HCT116 (cell line): ENCODE measurements around the gene SEC14L1. TPM values are rescaled to one million over a fixed set of nuclear protein-coding genes. Genes with fewer than 3 reads are reported as not detected.

Experiments
- ATAC-seq: fragments of 200-7000 bp; cut with Tn5 transposase; 2 replicates; pipeline ENCODE4 v1.9.1; 2020; ENCODE audit warnings: mild to moderate bottlenecking, moderate library complexity
- BruUV-seq: library from RNA; stranded (reverse); fragments of 400-500 nt; replicated peaks from 2 replicates; lab custom pipeline; 2021; lab: Mats Ljungman, UMichigan
- CTCF ChIA-PET: fragments of 300-600 bp; sonication (Branson Sonifier 250); formaldehyde crosslinking; loops from one replicate; lab custom pipeline; 2021; ENCODE audit warnings: antibody characterized with exemption; lab: Charles Lee
- POLR2A ChIA-PET: fragments of 300-600, 350-600 bp; sonication (Branson Sonifier 250); formaldehyde crosslinking; loops from one replicate; lab custom pipeline; 2021; ENCODE audit warnings: antibody characterized with exemption; lab: Charles Lee
- RAD21 ChIA-PET, 2 experiments: fragments of 300-600 bp; sonication (Branson Sonifier 250); formaldehyde crosslinking; loops; one replicate each; lab custom pipeline; 2023; ENCODE audit warnings: low total read pairs in 2 of 2; ENCODE audit not compliant: uncharacterized antibody in 2 of 2, unreplicated experiment in 2 of 2, low non-redundant PET in 1 of 2; lab: Charles Lee
- DNase-seq: peaks from one replicate; pipeline ENCODE4 v3.0.0-alpha.2; 2010; ENCODE audit warnings: low read depth, low spot score
- H2AFZ ChIP-seq: fragments of 200-600 bp; shearing (Covaris generic), sonication (generic); 2 replicates; pipeline ENCODE4 v1.6.1; 2017; ENCODE audit warnings: low read depth, mixed run types, mixed read lengths, antibody characterized with exemption, low read length; ENCODE audit not compliant: poor library complexity, severe bottlenecking
- H3K27ac ChIP-seq: 2 replicates; pipeline ENCODE4 v1.5.1; 2012; ENCODE audit warnings: low read depth, low read length
- H3K27me3 ChIP-seq: fragments of 200-600 bp; sonication (generic); 2 replicates; pipeline ENCODE4 v1.6.1; 2016; ENCODE audit warnings: mixed run types, low read length, mixed read lengths; ENCODE audit not compliant: insufficient read depth
- H3K36me3 ChIP-seq, 2 experiments: fragments of 200-500 bp in 1 of 2; fragments of 200-600 bp in 1 of 2; sonication (Bioruptor generic) in 1 of 2; sonication (generic) in 1 of 2; 2 replicates each; pipeline versions ENCODE4 v1.5.1 to v1.6.1; 2014 to 2016; ENCODE audit warnings: low read length in 2 of 2, inconsistent platforms in 1 of 2, mixed read lengths in 1 of 2, mixed run types in 1 of 2; ENCODE audit not compliant: insufficient read depth in 2 of 2, control insufficient read depth in 1 of 2
- H3K4me1 ChIP-seq, 2 experiments: fragments of 200-600 bp in 1 of 2; sonication (generic) in 1 of 2; 2 replicates each; pipeline versions ENCODE4 v1.5.1 to v1.6.1; 2012 to 2017; ENCODE audit warnings: low read length in 2 of 2, inconsistent platforms in 1 of 2, mild to moderate bottlenecking in 1 of 2, mixed read lengths in 1 of 2, mixed run types in 1 of 2, moderate library complexity in 1 of 2; ENCODE audit not compliant: insufficient read depth in 2 of 2, control insufficient read depth in 1 of 2
- H3K4me2 ChIP-seq: fragments of 200-600 bp; sonication (generic); 2 replicates; pipeline ENCODE4 v1.6.1; 2017; ENCODE audit warnings: mixed run types, low read length, mixed read lengths
- H3K4me3 ChIP-seq, 2 experiments: fragments of 200-600 bp in 1 of 2; sonication (generic) in 1 of 2; replicated peaks in 1 of 2; 2 replicates each; pipeline ENCODE4 v1.5.1; 2011 to 2016; ENCODE audit warnings: low read length in 2 of 2, control low read depth in 1 of 2, low read depth in 1 of 2, mild to moderate bottlenecking in 1 of 2, mixed read lengths in 1 of 2, mixed run types in 1 of 2
- H3K79me2 ChIP-seq: fragments of 200-600 bp; sonication (generic); 2 replicates; pipeline ENCODE4 v1.6.1; 2017; ENCODE audit warnings: mild to moderate bottlenecking, mixed run types, low read length, moderate library complexity, mixed read lengths; ENCODE audit not compliant: insufficient read depth
- H3K9ac ChIP-seq: fragments of 200-600 bp; sonication (generic); 2 replicates; pipeline ENCODE4 v1.6.1; 2016; ENCODE audit warnings: low read length, mixed read lengths
- H3K9me2 ChIP-seq: fragments of 200-600 bp; sonication (generic), shearing (Covaris generic); 2 replicates; pipeline ENCODE4 v1.6.1; 2017; ENCODE audit warnings: mixed run types, mild to moderate bottlenecking, moderate library complexity; ENCODE audit not compliant: insufficient read depth
- H3K9me3 ChIP-seq, 2 experiments: fragments of 200-500 bp in 1 of 2; fragments of 200-600 bp in 1 of 2; sonication (Bioruptor generic) in 1 of 2; sonication (generic) in 1 of 2; 2 replicates each; pipeline ENCODE4 v1.6.1; 2014 to 2017; ENCODE audit warnings: low read length in 2 of 2, mixed read lengths in 2 of 2, inconsistent platforms in 1 of 2, low read depth in 1 of 2, mild to moderate bottlenecking in 1 of 2, mixed run types in 1 of 2, moderate library complexity in 1 of 2; ENCODE audit not compliant: control insufficient read depth in 1 of 2, insufficient read depth in 1 of 2
- H4K20me1 ChIP-seq: fragments of 200-600 bp; sonication (generic), shearing (Covaris generic); 2 replicates; pipeline ENCODE4 v1.6.1; 2017; ENCODE audit warnings: mixed run types, mild to moderate bottlenecking, moderate library complexity; ENCODE audit not compliant: insufficient read depth
- ATF3 ChIP-seq: IDR thresholded peaks from 2 replicates; pipeline ENCODE4 v1.6.1; 2012
- CBX3 ChIP-seq: IDR thresholded peaks from 2 replicates; pipeline ENCODE4 v1.6.1; 2012; ENCODE audit warnings: low read depth
- CEBPB ChIP-seq: IDR thresholded peaks from 2 replicates; pipeline ENCODE4 v1.6.1; 2012; ENCODE audit warnings: low read depth
- EZH2 ChIP-seq: fragments of 200-600 bp; sonication (generic); IDR thresholded peaks from 2 replicates; pipeline ENCODE4 v1.6.1; 2017; ENCODE audit warnings: antibody characterized with exemption, mixed run types
- EZH2phosphoT487 ChIP-seq: fragments of 200-600 bp; IDR thresholded peaks from 2 replicates; pipeline ENCODE4 v1.6.1; 2018; ENCODE audit warnings: antibody characterized with exemption, borderline replicate concordance
- FOSL1 ChIP-seq: IDR thresholded peaks from 2 replicates; pipeline ENCODE4 v1.6.1; 2012; ENCODE audit warnings: low read depth
- MAX ChIP-seq: IDR thresholded peaks from 2 replicates; pipeline ENCODE4 v1.6.1; 2012
- POLR2AphosphoS5 ChIP-seq: IDR thresholded peaks from 2 replicates; pipeline ENCODE4 v1.6.1; 2011; ENCODE audit warnings: mild to moderate bottlenecking, low read depth, low read length, moderate library complexity
- RAD21 ChIP-seq: IDR thresholded peaks from 2 replicates; pipeline ENCODE4 v1.6.1; 2012; ENCODE audit warnings: low read depth, mild to moderate bottlenecking
- SIN3A ChIP-seq: IDR thresholded peaks from 2 replicates; pipeline ENCODE4 v1.6.1; 2012; ENCODE audit warnings: low read depth
- SRF ChIP-seq: IDR thresholded peaks from 2 replicates; pipeline ENCODE4 v1.6.1; 2012; ENCODE audit warnings: low read depth
- YY1 ChIP-seq: IDR thresholded peaks from 2 replicates; pipeline ENCODE4 v1.6.1; 2011; ENCODE audit warnings: low read length, low read depth, moderate library complexity, mild to moderate bottlenecking; ENCODE audit not compliant: insufficient replicate concordance; ENCODE audit errors: extremely low read depth
- ZBTB33 ChIP-seq: IDR thresholded peaks from 2 replicates; pipeline ENCODE4 v1.6.1; 2011; ENCODE audit warnings: mild to moderate bottlenecking, low read length, moderate library complexity; ENCODE audit not compliant: insufficient replicate concordance; ENCODE audit errors: extremely low read depth
- intact Hi-C: fragments of 100-400 bp; cut with micrococcal nuclease; formaldehyde crosslinking; loops from 2 replicates; pipeline ENCODE4 v1.10.0; 2022
- total RNA-seq: library from RNA; stranded (reverse); gene quantifications from one replicate; pipeline ENCODE4 v1.2.1, GENCODE V29; 2021; ENCODE audit not compliant: unreplicated experiment

Gene SEC14L1
- total RNA-seq, 1 experiment from 2014 or later, result 59.7 TPM

GRCh38 chr17:77167472-77168306, 26.9 kb downstream of the SEC14L1 start:
- TF ChIP-seq SIN3A, result no peak
- peak; percentile 98 for TF ChIP-seq CBX3

GRCh38 chr17:77173104-77173503, 32.3 kb downstream of the SEC14L1 start:
- Histone ChIP-seq H3K36me3 (no peaks in the 10 kb centered on the region; a peak in 1 of 4 replicates), H3K79me2 (peaks cover 20% of the 10 kb centered on the region; the same call in 1 of the 2 replicates), H2AFZ (no peak overlapping the region), H4K20me1 (no peaks in the 10 kb centered on the region), H3K4me3 (no peak overlapping the region), H3K9me2 (no peaks in the 10 kb centered on the region), H3K9ac (no peak overlapping the region), H3K9me3 (peaks cover 36 to 40% of the 10 kb centered on the region in 2 experiments; a peak in 3 of 4 replicates), H3K27ac (no peak overlapping the region), H3K27me3 (no peaks in the 10 kb centered on the region), H3K4me2 (no peak overlapping the region), H3K4me1 (no peaks in the 10 kb centered on the region)
- no peak for TF ChIP-seq SRF
- TF ChIP-seq ZBTB33, result no peak
- TF ChIP-seq ATF3, result no peak
- TF ChIP-seq EZH2, result no peak
- no peak for TF ChIP-seq POLR2AphosphoS5
- TF ChIP-seq RAD21, result no peak
- no peak for TF ChIP-seq YY1
- TF ChIP-seq MAX, result no peak
- no peak for TF ChIP-seq FOSL1
- no peak for TF ChIP-seq EZH2phosphoT487
- TF ChIP-seq CEBPB, result no peak
- no TSS peak for BruUV-seq
- ChIA-PET POLR2A (no interaction called here), CTCF (no interaction called here), RAD21 (no interaction called here)
- no peak for ATAC-seq
- intact Hi-C loops, result no loop called here
- no peak for DNase-seq

More at GRCh38 chr17:77167472-77168306, 26.9 kb downstream of the SEC14L1 start:
- RAD21 ChIA-PET, result no interaction called here
- no peak overlapping the region for H2AFZ ChIP-seq
- no peaks in the 10 kb centered on the region; a peak in 1 of 4 replicates for H3K36me3 ChIP-seq
- DNase-seq (peak; percentile 10), ATAC-seq (no peak)
- H3K9ac ChIP-seq, result no peak overlapping the region
- peaks cover 26% of the 10 kb centered on the region; the same call in 1 of the 2 replicates for H3K79me2 ChIP-seq
- H3K27me3 ChIP-seq, result no peaks in the 10 kb centered on the region
- H4K20me1 ChIP-seq, result no peaks in the 10 kb centered on the region
- BruUV-seq, result no TSS peak
- no peaks in the 10 kb centered on the region for H3K9me2 ChIP-seq
- no peak overlapping the region for H3K4me2 ChIP-seq
- intact Hi-C loops, result no loop called here
- POLR2A ChIA-PET, result interaction anchor here (1.1 kb wide), 1 partner anchor 27 kb away, joined by 3 read pairs; the partner anchor contains the start of gene SEC14L1
- H3K27ac ChIP-seq, result no peak overlapping the region
- CTCF ChIA-PET, result no interaction called here
- H3K9me3 ChIP-seq, result peaks cover 30 to 35% of the 10 kb centered on the region in 2 experiments; a peak in 3 of 4 replicates
- H3K4me3 ChIP-seq, result no peak overlapping the region
- H3K4me1 ChIP-seq, result no peaks in the 10 kb centered on the region
